NCI-H2196 (cell line): ENCODE measurements around the gene DESI2.
"Not testable (repeated sequence)": the region's sequence is repeated elsewhere in the genome, so short reads cannot be mapped to it uniquely, and the experiment has no call there.

ENCODE experiments used
- DNase-seq: peaks from one replicate; lab custom pipeline; 2025; ENCODE audit not compliant: unreplicated experiment; lab: John Stamatoyannopoulos, UW

Gene DESI2

GRCh38 chr1:244654108-244655038 lies 1.4 kb downstream of the DESI2 start:
- DNase-seq: no peak

- DNase-seq: no peak
Measured at GRCh38 chr1:244655186-244655585, 2.3 kb downstream of the DESI2 start.

GRCh38 chr1:244657421-244657820 lies 4.5 kb downstream of the DESI2 start:
- no peak for DNase-seq

- DNase-seq: no peak
Measured at GRCh38 chr1:244659694-244660093, 6.8 kb downstream of the DESI2 start.

GRCh38 chr1:244660595-244660994 lies 7.7 kb downstream of the DESI2 start:
- no peak for DNase-seq

GRCh38 chr1:244661569-244662312 lies 8.8 kb downstream of the DESI2 start:
- not testable (repeated sequence) for DNase-seq

GRCh38 chr1:244662599-244662998 lies 9.7 kb downstream of the DESI2 start:
- DNase-seq: no peak

GRCh38 chr1:244664353-244664752 lies 11.4 kb downstream of the DESI2 start:
- DNase-seq: no peak

GRCh38 chr1:244665771-244666217 lies 12.9 kb downstream of the DESI2 start:
- DNase-seq: no peak

GRCh38 chr1:244666672-244667418 lies 13.9 kb downstream of the DESI2 start:
- not testable (repeated sequence) for DNase-seq

- no peak for DNase-seq
Measured at GRCh38 chr1:244667797-244668196, 14.9 kb downstream of the DESI2 start.

- DNase-seq: no peak
Measured at GRCh38 chr1:244672946-244673682, 20.2 kb downstream of the DESI2 start.

GRCh38 chr1:244674446-244674845 lies 21.5 kb downstream of the DESI2 start:
- DNase-seq: no peak

- no peak for DNase-seq
Measured at GRCh38 chr1:244675167-244675566, 22.2 kb downstream of the DESI2 start.

GRCh38 chr1:244678697-244679096 lies 25.8 kb downstream of the DESI2 start:
- DNase-seq: no peak

GRCh38 chr1:244680667-244681066 lies 27.7 kb downstream of the DESI2 start:
- DNase-seq: no peak

- not testable (repeated sequence) for DNase-seq
Measured at GRCh38 chr1:244682087-244682486, 29.2 kb downstream of the DESI2 start.

GRCh38 chr1:244695937-244696336 lies 43.0 kb downstream of the DESI2 start:
- DNase-seq: no peak

- no peak for DNase-seq
Measured at GRCh38 chr1:244699741-244700140, 46.8 kb downstream of the DESI2 start.

- no peak for DNase-seq
Measured at GRCh38 chr1:244700808-244701207, 47.9 kb downstream of the DESI2 start.

GRCh38 chr1:244702620-244703019 lies 49.7 kb downstream of the DESI2 start:
- DNase-seq: no peak
